ENCODE results near the gene IQSEC1. TPM values are rescaled to one million over a fixed set of nuclear protein-coding genes. Genes with fewer than 3 reads are reported as not detected.

IQSEC1 gene
- total RNA-seq, 2 experiments from 2014 or later = 36.8 to 40.4 TPM

DNA sequence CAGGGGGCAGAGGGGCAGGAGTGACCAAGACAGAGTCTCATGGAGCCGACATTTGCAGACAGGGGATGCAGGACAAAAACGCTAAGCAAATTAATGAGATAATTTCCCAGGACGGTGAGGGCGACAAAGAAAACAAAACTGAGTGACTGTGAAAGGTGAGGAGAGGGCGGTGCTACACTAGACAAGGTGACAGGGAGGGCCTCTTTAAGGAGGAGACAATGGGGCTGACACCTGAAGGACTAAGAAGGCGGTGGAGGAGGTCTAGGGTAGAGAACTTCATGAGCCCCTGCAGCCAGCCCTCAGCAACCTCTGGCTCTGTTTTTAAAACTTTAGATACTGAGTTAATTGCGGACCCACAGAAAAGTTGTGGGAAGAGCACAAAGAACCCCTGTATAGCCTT, 41.6 kb downstream of the IQSEC1 start:
- H3K9me3 Mint-ChIP-seq (ENCODE audit: low read depth) = no peaks in the 10 kb centered on the region
- ChIA-PET POLR2A (no interaction called here), CTCF (no interaction called here)
- DNase-seq (no peak), ATAC-seq (no peak)
- no peak overlapping the region for H3K4me3 Mint-ChIP-seq
- H3K36me3 Mint-ChIP-seq (ENCODE audit: low read depth) = peaks cover 1% of the 10 kb centered on the region
- H3K27me3 Mint-ChIP-seq = no peaks in the 10 kb centered on the region
- no peak overlapping the region for H3K27ac Mint-ChIP-seq
- intact Hi-C loops (cut with DNase I, micrococcal nuclease) = no loop called here
- H3K4me1 Mint-ChIP-seq = no peaks in the 10 kb centered on the region

DNA sequence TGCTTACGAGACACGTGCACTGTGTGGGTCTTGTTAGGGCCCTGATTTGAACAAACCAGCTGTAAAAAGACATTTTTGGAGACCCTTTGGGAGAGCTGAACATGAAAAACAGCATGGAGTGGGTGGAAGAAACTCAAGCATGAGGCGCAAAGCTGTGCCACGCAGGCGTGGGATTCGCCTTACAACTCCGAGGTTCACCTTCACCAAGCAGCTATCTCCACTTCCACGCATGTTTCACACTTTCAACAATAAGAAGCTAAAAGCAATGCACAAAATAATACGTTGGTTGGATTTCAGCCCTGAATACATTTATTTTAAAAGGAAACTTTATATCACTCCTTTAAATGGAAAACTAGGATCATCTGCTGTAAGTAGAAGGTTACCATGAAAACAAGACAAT, 42.5 kb downstream of the IQSEC1 start:
- ATAC-seq = no peak
- Mint-ChIP-seq H3K4me3 (no peak overlapping the region), H3K9me3 (ENCODE audit: low read depth) (no peaks in the 10 kb centered on the region), H3K27me3 (no peaks in the 10 kb centered on the region), H3K4me1 (no peaks in the 10 kb centered on the region), H3K27ac (no peak overlapping the region), H3K36me3 (ENCODE audit: low read depth) (no peaks in the 10 kb centered on the region)
- DNase-seq = no peak
- POLR2A ChIA-PET = no interaction called here
- CTCF ChIA-PET = interaction anchor here (1.2 to 1.4 kb wide), 2 partner anchors 47 to 61 kb away, joined by 4 read pairs; no protein-coding TSS in a partner anchor
- intact Hi-C loops (cut with DNase I, micrococcal nuclease) = no loop called here

DNA sequence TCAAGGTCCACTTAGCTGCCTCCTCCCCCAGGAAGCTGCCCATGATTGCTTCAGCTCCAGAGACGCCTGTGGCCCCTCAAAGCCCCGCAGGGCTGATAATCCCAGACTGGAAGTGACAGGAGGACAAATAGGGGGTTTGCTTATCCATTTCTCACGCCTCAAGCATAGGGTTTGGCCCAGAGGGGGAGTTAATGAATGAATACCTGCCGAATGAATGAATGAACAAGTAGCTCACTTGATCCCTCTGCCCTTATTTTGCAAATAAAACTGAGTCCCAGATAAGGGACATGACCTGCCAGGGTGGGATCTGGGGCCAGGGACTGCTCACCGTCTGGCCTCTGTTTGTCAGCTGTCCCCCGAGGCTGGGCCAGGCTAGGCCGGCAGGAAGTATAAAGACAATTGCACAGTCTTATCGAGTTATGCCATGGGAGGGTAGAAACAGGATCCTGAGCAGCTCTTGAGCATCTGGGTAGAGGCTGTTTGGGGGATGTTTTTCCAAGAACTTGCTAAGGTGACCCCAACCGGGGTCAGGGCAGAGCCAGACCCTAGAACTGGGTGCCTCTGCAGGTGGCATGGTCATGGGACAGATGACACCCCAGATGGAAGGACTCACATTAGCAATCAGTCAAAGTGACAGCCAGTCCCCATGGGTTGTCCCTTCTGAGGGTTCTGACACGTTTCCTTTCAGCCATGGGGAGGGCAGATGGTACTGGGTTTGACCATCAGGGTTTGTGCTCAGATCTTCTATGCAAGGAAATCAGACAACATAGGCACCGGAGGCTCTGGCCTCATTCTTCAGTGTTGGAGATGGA, 45.0 kb downstream of the IQSEC1 start:
- H3K9me3 Mint-ChIP-seq (ENCODE audit: low read depth) = no peaks in the 10 kb centered on the region
- no peaks in the 10 kb centered on the region for H3K4me1 Mint-ChIP-seq
- ChIA-PET POLR2A (no interaction called here), CTCF (interaction anchor here (1.2 kb wide), 1 partner anchor 12 kb away, joined by 3 read pairs; no protein-coding TSS in a partner anchor)
- H3K27me3 Mint-ChIP-seq = no peaks in the 10 kb centered on the region
- H3K4me3 Mint-ChIP-seq = no peak overlapping the region
- H3K36me3 Mint-ChIP-seq (ENCODE audit: low read depth) = no peaks in the 10 kb centered on the region
- no peak overlapping the region for H3K27ac Mint-ChIP-seq
- ATAC-seq (no peak), DNase-seq (no peak)
- intact Hi-C loops (cut with DNase I, micrococcal nuclease) = no loop called here

DNA sequence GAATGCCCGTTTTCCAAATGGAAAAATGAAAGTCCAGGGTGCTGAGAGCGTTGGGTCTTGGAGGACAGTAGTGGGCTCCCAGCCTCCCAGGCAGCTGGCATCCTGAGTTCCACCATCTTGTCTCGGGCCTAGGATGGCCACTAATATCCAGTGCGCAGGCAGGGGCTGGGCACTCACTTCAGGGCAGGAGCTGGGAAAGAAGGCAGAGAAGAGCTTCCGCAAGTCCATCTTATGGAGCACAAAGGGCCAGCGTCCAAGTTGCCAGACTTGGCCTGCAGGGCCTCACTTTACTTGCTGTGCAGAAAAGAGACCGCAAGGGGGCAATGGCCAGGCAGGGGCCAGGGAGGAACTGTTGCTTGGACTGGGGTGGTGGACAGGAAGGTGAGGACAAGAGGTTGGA, 46.1 kb downstream of the IQSEC1 start:
- Mint-ChIP-seq H3K27ac (no peak overlapping the region), H3K4me3 (no peak overlapping the region), H3K27me3 (no peaks in the 10 kb centered on the region), H3K4me1 (no peaks in the 10 kb centered on the region), H3K9me3 (ENCODE audit: low read depth) (no peaks in the 10 kb centered on the region), H3K36me3 (ENCODE audit: low read depth) (no peaks in the 10 kb centered on the region)
- CTCF ChIA-PET = interaction anchor here (0.7 kb wide), 1 partner anchor 317 kb away, joined by 3 read pairs; no protein-coding TSS in a partner anchor
- intact Hi-C loops (cut with DNase I, micrococcal nuclease) = no loop called here
- POLR2A ChIA-PET = no interaction called here
- DNase-seq (no peak), ATAC-seq (no peak)

DNA sequence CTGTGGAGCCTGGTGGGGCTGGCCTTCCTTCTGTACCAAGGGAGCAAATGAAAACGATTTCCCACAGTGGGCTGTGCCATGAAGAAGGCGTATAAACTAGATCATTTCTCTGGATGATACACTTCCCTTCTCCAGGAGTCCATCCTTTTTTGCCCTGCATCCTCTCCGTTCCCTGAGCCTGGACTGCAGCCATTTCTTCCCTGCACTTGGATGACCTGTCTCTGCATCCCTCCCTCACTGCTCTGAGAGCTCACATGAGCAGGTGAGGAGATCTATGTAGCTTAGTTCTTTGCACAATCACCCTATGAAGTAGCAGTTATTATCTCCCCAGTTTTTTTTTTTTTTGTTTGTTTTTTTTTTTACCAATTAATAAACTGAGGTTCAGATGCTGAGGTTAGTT, 46.7 kb downstream of the IQSEC1 start:
- no peaks in the 10 kb centered on the region for H3K4me1 Mint-ChIP-seq
- no peak overlapping the region for H3K4me3 Mint-ChIP-seq
- ATAC-seq = no peak
- no peak for DNase-seq
- CTCF ChIA-PET = interaction anchor here (0.7 kb wide), 1 partner anchor 316 kb away, joined by 3 read pairs; no protein-coding TSS in a partner anchor
- no peaks in the 10 kb centered on the region for H3K9me3 Mint-ChIP-seq (ENCODE audit: low read depth)
- H3K36me3 Mint-ChIP-seq (ENCODE audit: low read depth) = no peaks in the 10 kb centered on the region
- H3K27ac Mint-ChIP-seq = no peak overlapping the region
- H3K27me3 Mint-ChIP-seq = no peaks in the 10 kb centered on the region
- POLR2A ChIA-PET = no interaction called here
- intact Hi-C loops (cut with DNase I, micrococcal nuclease) = no loop called here

DNA sequence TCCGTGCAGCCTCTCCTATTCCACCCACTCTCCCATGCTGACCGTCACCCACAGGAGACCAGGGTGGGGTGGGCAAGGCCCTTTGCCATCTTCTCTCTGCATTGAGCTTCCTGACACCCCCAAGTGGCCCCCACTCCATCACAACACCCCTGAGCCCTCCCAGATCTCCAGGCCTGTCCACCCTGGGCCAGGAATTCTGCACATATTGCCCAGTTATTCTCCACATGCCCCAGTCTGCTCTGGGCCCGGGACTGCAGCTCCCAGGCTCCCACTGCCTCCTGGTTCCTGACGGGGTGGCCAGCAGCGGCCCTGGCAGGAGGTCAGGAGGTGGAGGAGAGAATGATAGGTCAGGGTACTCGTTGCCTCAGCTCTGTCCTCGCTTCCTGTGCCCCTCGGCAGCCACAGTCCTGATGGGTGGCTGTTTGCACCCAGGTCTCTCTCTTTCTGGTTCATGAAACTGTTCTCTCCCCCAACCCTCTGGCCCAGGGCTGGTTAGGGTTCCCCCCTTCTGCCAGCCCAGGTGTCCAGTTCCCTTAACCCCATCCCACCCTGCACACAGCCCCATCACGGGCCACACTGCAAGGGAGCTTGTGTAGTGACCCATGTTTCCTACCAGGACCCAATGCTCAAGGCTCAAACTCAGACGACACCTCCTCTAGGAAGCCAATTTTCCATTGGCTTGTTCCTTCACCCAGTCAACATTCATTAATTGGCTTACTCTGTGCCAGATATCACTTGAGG, 47.3 kb downstream of the IQSEC1 start:
- ChIA-PET CTCF (interaction anchor here (0.6 kb wide), 1 partner anchor 339 kb away, joined by 3 read pairs; no protein-coding TSS in a partner anchor), POLR2A (no interaction called here)
- Mint-ChIP-seq H3K27ac (no peak overlapping the region), H3K4me1 (no peaks in the 10 kb centered on the region), H3K4me3 (no peak overlapping the region), H3K36me3 (ENCODE audit: low read depth) (no peaks in the 10 kb centered on the region), H3K9me3 (ENCODE audit: low read depth) (no peaks in the 10 kb centered on the region), H3K27me3 (no peaks in the 10 kb centered on the region)
- intact Hi-C loops (cut with DNase I, micrococcal nuclease) = no loop called here
- no peak for DNase-seq
- no peak for ATAC-seq

DNA sequence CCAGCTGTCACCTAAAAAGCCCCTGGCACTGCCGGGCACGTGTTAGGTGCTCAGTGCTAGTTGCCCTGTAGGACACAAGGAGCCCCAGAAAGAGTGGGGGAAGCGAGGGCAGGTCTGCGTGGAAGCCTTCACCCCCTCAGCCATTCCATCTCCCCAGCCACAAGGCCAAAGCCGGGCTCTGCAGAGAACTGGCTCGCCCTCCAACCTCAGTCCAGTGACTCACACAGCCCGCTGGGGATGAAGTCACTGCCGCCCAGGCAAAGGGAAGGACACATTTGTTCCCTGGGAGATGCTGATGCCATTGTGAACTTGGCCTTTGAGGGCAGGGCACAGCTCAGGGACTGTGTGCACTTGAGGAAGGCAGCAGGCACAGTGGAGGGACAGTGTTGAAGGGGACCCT, 48.1 kb downstream of the IQSEC1 start:
- peak; percentile 72 for ATAC-seq

DNA sequence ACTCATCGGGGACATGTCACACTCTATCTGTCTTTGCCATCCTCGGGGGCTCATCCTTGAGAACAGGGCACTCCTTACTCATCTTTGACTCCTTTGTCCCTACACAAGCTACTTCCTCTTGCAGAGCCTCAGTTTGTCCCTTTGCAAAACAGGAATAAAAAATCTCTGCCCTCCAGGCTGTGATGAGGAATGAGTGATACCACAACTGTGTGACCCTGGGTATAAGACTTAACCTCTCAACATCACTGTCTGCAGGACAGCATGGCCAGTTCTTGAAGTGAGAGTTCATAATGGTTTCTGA, 48.5 kb downstream of the IQSEC1 start:
- no peak overlapping the region for H3K27ac Mint-ChIP-seq
- H3K4me1 Mint-ChIP-seq = peaks cover 3% of the 10 kb centered on the region
- ChIA-PET POLR2A (no interaction called here), CTCF (no interaction called here)
- H3K4me3 Mint-ChIP-seq = no peak overlapping the region
- H3K27me3 Mint-ChIP-seq = no peaks in the 10 kb centered on the region
- no peak for DNase-seq
- no peaks in the 10 kb centered on the region for H3K9me3 Mint-ChIP-seq (ENCODE audit: low read depth)
- intact Hi-C loops (cut with DNase I, micrococcal nuclease) = no loop called here
- no peak for ATAC-seq
- H3K36me3 Mint-ChIP-seq (ENCODE audit: low read depth) = no peaks in the 10 kb centered on the region

More for the DNA sequence above, 48.1 kb downstream of the IQSEC1 start:
- ChIA-PET POLR2A (no interaction called here), CTCF (no interaction called here)
- Mint-ChIP-seq H3K27ac (no peak overlapping the region), H3K9me3 (ENCODE audit: low read depth) (no peaks in the 10 kb centered on the region), H3K4me3 (no peak overlapping the region), H3K36me3 (ENCODE audit: low read depth) (no peaks in the 10 kb centered on the region), H3K4me1 (peaks cover 3% of the 10 kb centered on the region), H3K27me3 (no peaks in the 10 kb centered on the region)
- intact Hi-C loops (cut with DNase I, micrococcal nuclease) = no loop called here
- peak; percentile 38 for DNase-seq

DNA sequence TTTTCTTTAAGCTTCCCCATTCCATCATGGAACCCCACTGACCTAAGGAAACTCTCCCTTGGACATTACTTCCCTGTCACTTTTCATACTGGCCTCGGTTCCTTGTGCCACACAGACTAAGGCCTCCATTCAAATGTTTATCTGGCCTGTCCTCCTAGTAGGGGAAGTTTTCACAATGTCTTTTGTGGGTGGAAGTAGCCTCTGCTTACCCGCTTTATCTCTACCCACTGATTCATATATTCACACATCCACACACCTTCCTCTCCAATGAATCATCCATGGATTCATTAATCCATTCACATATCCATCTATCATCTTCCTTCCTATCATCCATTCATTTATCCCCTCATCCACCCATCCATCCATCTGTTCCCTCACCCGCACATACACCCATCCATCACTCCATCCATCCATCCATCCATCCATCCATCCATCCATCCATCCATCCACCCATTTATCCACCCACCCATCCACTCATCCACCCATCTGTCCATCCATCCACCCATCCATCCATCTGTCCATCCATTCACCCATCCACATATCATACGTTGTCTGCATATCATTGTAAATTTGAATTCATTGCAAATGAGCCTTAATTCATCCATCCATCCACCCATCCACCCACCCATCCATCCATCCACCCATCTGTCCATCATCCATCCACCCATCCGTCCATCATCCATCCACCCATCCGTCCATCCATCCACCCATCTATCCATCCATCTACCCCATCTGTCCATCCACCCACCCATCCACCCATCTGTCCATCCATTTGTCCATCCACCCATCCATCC, 49.1 kb downstream of the IQSEC1 start:
- ChIA-PET POLR2A (no interaction called here), CTCF (no interaction called here)
- Mint-ChIP-seq H3K36me3 (ENCODE audit: low read depth) (no peaks in the 10 kb centered on the region), H3K27me3 (no peaks in the 10 kb centered on the region), H3K9me3 (ENCODE audit: low read depth) (no peaks in the 10 kb centered on the region), H3K4me1 (peaks cover 3% of the 10 kb centered on the region), H3K4me3 (no peak overlapping the region), H3K27ac (no peak overlapping the region)
- DNase-seq = no peak
- ATAC-seq = no peak
- intact Hi-C loops (cut with DNase I, micrococcal nuclease) = no loop called here

DNA sequence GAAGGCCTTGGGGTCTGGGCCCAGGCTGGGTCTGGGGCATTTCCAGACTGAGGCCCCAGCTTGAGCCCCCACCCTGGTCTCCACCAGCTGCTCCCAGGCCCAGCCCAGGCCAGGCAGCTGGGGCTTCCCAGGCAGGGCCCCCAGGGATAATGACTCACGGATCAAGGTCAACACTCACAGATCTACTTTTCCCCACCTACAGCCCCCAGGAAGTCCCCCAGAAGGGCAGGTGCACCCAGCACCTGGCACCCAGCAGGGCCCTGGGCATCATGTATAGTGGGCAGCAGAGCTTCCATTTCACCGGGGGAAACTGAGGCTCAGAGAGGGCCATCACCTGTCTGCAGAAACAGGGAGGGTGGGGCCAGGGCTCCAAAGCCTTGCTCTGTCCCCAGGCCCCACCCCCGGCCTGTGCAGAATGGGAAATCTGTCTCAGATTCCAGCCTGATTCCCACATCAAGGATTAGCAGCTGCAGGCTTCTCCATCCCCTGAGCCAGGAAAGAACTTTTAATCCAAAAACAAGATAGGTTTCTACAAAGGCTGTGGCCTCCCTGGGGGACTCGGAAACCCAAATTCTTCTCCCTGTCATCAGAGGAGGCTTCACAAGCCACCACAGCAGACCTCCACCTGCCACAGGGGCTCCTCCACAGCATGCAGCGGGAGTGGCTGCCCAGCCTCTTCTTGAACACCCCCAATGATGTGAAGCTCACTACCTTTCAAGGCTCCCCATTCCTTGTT, 49.8 kb downstream of the IQSEC1 start:
- ATAC-seq (no peak), DNase-seq (no peak)
- Mint-ChIP-seq H3K36me3 (ENCODE audit: low read depth) (no peaks in the 10 kb centered on the region), H3K27me3 (no peaks in the 10 kb centered on the region), H3K27ac (no peak overlapping the region), H3K4me1 (peaks cover 3% of the 10 kb centered on the region), H3K4me3 (no peak overlapping the region), H3K9me3 (ENCODE audit: low read depth) (no peaks in the 10 kb centered on the region)
- ChIA-PET POLR2A (no interaction called here), CTCF (no interaction called here)
- intact Hi-C loops (cut with DNase I, micrococcal nuclease) = no loop called here

Measured in activated CD4-positive, alpha-beta T cell treated with anti-CD3 and anti-CD28 coated beads for 36 hours (primary cell).